CD4-positive, CD25-positive, alpha-beta regulatory T cell (primary cell): ENCODE results near the gene DIS3L. TPM values are rescaled to one million over a fixed set of nuclear protein-coding genes. Genes with fewer than 3 reads are reported as not detected.
"Not testable (repeated sequence)": the region's sequence is repeated elsewhere in the genome, so short reads cannot be mapped to it uniquely, and the experiment has no call there.

Source experiments
- ATAC-seq, 2 donors: fragments of 150-1000 bp; cut with Tn5 transposase; one replicate each; pipeline ENCODE4 v1.10.0; 2021; ENCODE audit warnings: low read depth in 2 of 2, moderate number of reproducible peaks in 2 of 2, moderate library complexity in 1 of 2
- DNase-seq, 3 donors: peaks; one replicate each; pipeline versions ENCODE4 v3.0.0 to v3.0.0-alpha.2; 2012 to 2022; ENCODE audit warnings: mixed read lengths in 1 of 3
- H3K27ac ChIP-seq: one replicate; pipeline ENCODE4 v1.7.0; 2013; ENCODE audit warnings: mild to moderate bottlenecking, low read length; ENCODE audit not compliant: insufficient read depth, poor library complexity, severe bottlenecking
- H3K27me3 ChIP-seq: one replicate; pipeline ENCODE4 v1.7.0; 2013; ENCODE audit warnings: low read length; ENCODE audit not compliant: control insufficient read depth, insufficient read depth
- H3K36me3 ChIP-seq: one replicate; pipeline ENCODE4 v1.7.0; 2013; ENCODE audit warnings: mild to moderate bottlenecking, low read length, moderate library complexity; ENCODE audit not compliant: control insufficient read depth, insufficient read depth
- H3K4me1 ChIP-seq: 2 replicates; pipeline ENCODE4 v1.7.0; 2013; ENCODE audit warnings: mild to moderate bottlenecking, low read length; ENCODE audit not compliant: insufficient read depth, control insufficient read depth, poor library complexity, severe bottlenecking
- H3K4me3 ChIP-seq: one replicate; pipeline ENCODE4 v1.7.0; 2013; ENCODE audit warnings: low read depth, mild to moderate bottlenecking, low read length, moderate library complexity
- H3K9me3 ChIP-seq, 2 experiments: 1 replicate in 1 of 2; 2 replicates in 1 of 2; pipeline ENCODE4 v1.7.0; 2013; ENCODE audit warnings: low read length in 2 of 2, mild to moderate bottlenecking in 1 of 2, moderate library complexity in 1 of 2; ENCODE audit not compliant: control insufficient read depth in 2 of 2
- H3K27ac Mint-ChIP-seq, 3 donors: one replicate each; pipeline ENCODE4 v1.8.0; 2020 to 2022; ENCODE audit warnings: mild to moderate bottlenecking in 3 of 3, mixed read lengths in 3 of 3, moderate library complexity in 2 of 3
- H3K27me3 Mint-ChIP-seq: one replicate; pipeline ENCODE4 v1.8.0; 2022; ENCODE audit warnings: mild to moderate bottlenecking, mixed read lengths
- H3K36me3 Mint-ChIP-seq: one replicate; pipeline ENCODE4 v1.8.0; 2020; ENCODE audit warnings: mixed read lengths
- H3K4me1 Mint-ChIP-seq, 4 donors: one replicate each; pipeline ENCODE4 v1.8.0; 2020 to 2022; ENCODE audit warnings: mixed read lengths in 4 of 4, mild to moderate bottlenecking in 1 of 4
- H3K4me3 Mint-ChIP-seq, 4 donors: one replicate each; pipeline ENCODE4 v1.8.0; 2020 to 2022; ENCODE audit warnings: mild to moderate bottlenecking in 4 of 4, mixed read lengths in 4 of 4, moderate library complexity in 3 of 4
- H3K9me3 Mint-ChIP-seq, 7 donors: one replicate each; pipeline ENCODE4 v1.8.0; 2020 to 2022; ENCODE audit warnings: mixed read lengths in 7 of 7, mild to moderate bottlenecking in 3 of 7, moderate library complexity in 2 of 7
- polyA plus RNA-seq, 4 donors: library from polyadenylated mRNA; unstranded; fragments of 300-500 nt; fragmentation: Illumina TruSeq; gene quantifications; one replicate each; pipeline ENCODE4 v1.2.3, GENCODE V29; 2021
- total RNA-seq: library from RNA; stranded (reverse); gene quantifications from one replicate; pipeline ENCODE4 v1.2.3, GENCODE V29; 2022

Gene DIS3L
- total and polyA plus RNA-seq, 5 donors from 2014 or later: 23.4 to 35.9 (median 27.4) TPM

GRCh38 chr15:66252685-66253417, 40.5 kb upstream of the DIS3L start:
- Mint-ChIP-seq H3K4me3 (peak overlapping the region; percentile 68 to 83 (median 76)), H3K27ac (no peak overlapping the region), H3K4me1 (peaks cover 0 to 25% (median 6%) of the 10 kb centered on the region in 4 donors), H3K27me3 (peaks cover 82% of the 10 kb centered on the region), H3K36me3 (no peaks in the 10 kb centered on the region), H3K9me3 (peaks cover 0 to 2% (median 0%) of the 10 kb centered on the region in 7 donors)
- ATAC-seq (no peak), DNase-seq (peak in 2 of 3 donors; percentile 15 to 25)
- no peaks in the 10 kb centered on the region for H3K36me3 ChIP-seq
- peaks cover 34% of the 10 kb centered on the region for H3K4me1 ChIP-seq
- H3K9me3 ChIP-seq: no peaks in the 10 kb centered on the region
- peak overlapping the region; percentile 63 for H3K4me3 ChIP-seq
- H3K27ac ChIP-seq: no peak overlapping the region
- peaks cover 43% of the 10 kb centered on the region for H3K27me3 ChIP-seq

GRCh38 chr15:66253418-66254088, 39.8 kb upstream of the DIS3L start, which contains the start of gene MEGF11:
MEGF11 (minus strand) TSS chr15:66253750; CDS start chr15:66128403, 125,347 bp downstream.
- no peaks in the 10 kb centered on the region for H3K36me3 ChIP-seq

GRCh38 chr15:66254089-66254950, 39.0 kb upstream of the DIS3L start:
- Mint-ChIP-seq H3K27ac (peak overlapping the region in 1 of 3 donors; percentile 73), H3K36me3 (no peaks in the 10 kb centered on the region), H3K4me1 (peaks cover 0 to 25% (median 4%) of the 10 kb centered on the region in 4 donors), H3K9me3 (peaks cover 0 to 2% (median 0%) of the 10 kb centered on the region in 7 donors), H3K27me3 (peaks cover 69% of the 10 kb centered on the region), H3K4me3 (peak overlapping the region; percentile 10 to 86 (median 76))
- Histone ChIP-seq H3K27ac (no peak overlapping the region), H3K36me3 (no peaks in the 10 kb centered on the region), H3K9me3 (no peaks in the 10 kb centered on the region), H3K4me3 (peak overlapping the region; percentile 37), H3K4me1 (peaks cover 34% of the 10 kb centered on the region), H3K27me3 (peaks cover 50% of the 10 kb centered on the region)
- DNase-seq (no peak), ATAC-seq (no peak)

More at GRCh38 chr15:66253418-66254088, 39.8 kb upstream of the DIS3L start, which contains the start of gene MEGF11:
- H3K4me3 ChIP-seq: peak within 1 kb of the TSS; percentile 63
- H3K9me3 ChIP-seq: no peaks in the 10 kb centered on the region
- Mint-ChIP-seq H3K9me3 (peaks cover 0 to 2% (median 0%) of the 10 kb centered on the region in 7 donors), H3K4me1 (peaks cover 0 to 25% (median 6%) of the 10 kb centered on the region in 4 donors), H3K27ac (peak within 1 kb of the TSS in 1 of 3 donors; percentile 73), H3K4me3 (peak within 1 kb of the TSS; percentile 68 to 86 (median 78)), H3K27me3 (peaks cover 76% of the 10 kb centered on the region), H3K36me3 (no peaks in the 10 kb centered on the region)
- H3K4me1 ChIP-seq: peaks cover 34% of the 10 kb centered on the region
- H3K27me3 ChIP-seq: peaks cover 48% of the 10 kb centered on the region
- no peak within 1 kb of the TSS for H3K27ac ChIP-seq
- no peak for ATAC-seq
- no peak for DNase-seq

GRCh38 chr15:66254951-66255676, 38.3 kb upstream of the DIS3L start:
- Mint-ChIP-seq H3K9me3 (peaks cover 0 to 2% (median 0%) of the 10 kb centered on the region in 7 donors), H3K27ac (no peak overlapping the region), H3K27me3 (peaks cover 70% of the 10 kb centered on the region), H3K4me3 (peak overlapping the region in 2 of 4 donors; percentile 27 to 71), H3K4me1 (peaks cover 0 to 25% (median 4%) of the 10 kb centered on the region in 4 donors), H3K36me3 (no peaks in the 10 kb centered on the region)
- H3K27ac ChIP-seq: no peak overlapping the region
- ATAC-seq (no peak), DNase-seq (no peak)
- peaks cover 45% of the 10 kb centered on the region for H3K27me3 ChIP-seq
- no peaks in the 10 kb centered on the region for H3K9me3 ChIP-seq
- H3K36me3 ChIP-seq: no peaks in the 10 kb centered on the region
- H3K4me1 ChIP-seq: peaks cover 34% of the 10 kb centered on the region
- no peak overlapping the region for H3K4me3 ChIP-seq

GRCh38 chr15:66256692-66257091, 36.7 kb upstream of the DIS3L start:
- ATAC-seq (no peak), DNase-seq (no peak)
- Histone ChIP-seq H3K27ac (no peak overlapping the region), H3K36me3 (no peaks in the 10 kb centered on the region), H3K4me1 (peaks cover 29% of the 10 kb centered on the region), H3K9me3 (no peaks in the 10 kb centered on the region), H3K27me3 (peaks cover 43% of the 10 kb centered on the region), H3K4me3 (no peak overlapping the region)
- Mint-ChIP-seq H3K36me3 (no peaks in the 10 kb centered on the region), H3K27me3 (peaks cover 61% of the 10 kb centered on the region), H3K4me1 (peaks cover 0 to 19% (median 4%) of the 10 kb centered on the region in 4 donors), H3K4me3 (peak overlapping the region in 1 of 4 donors; percentile 22), H3K27ac (no peak overlapping the region), H3K9me3 (peaks cover 0 to 2% (median 0%) of the 10 kb centered on the region in 7 donors)

GRCh38 chr15:66261056-66261455, 32.3 kb upstream of the DIS3L start:
- Mint-ChIP-seq H3K27me3 (peaks cover 60% of the 10 kb centered on the region), H3K36me3 (no peaks in the 10 kb centered on the region)

GRCh38 chr15:66262837-66263236, 30.5 kb upstream of the DIS3L start:
- not testable (repeated sequence) for H3K4me3 Mint-ChIP-seq, H3K36me3 Mint-ChIP-seq, H3K4me3 ChIP-seq, DNase-seq, ATAC-seq, H3K4me1 ChIP-seq, H3K9me3 Mint-ChIP-seq, H3K27ac Mint-ChIP-seq, H3K36me3 ChIP-seq, H3K9me3 ChIP-seq, H3K27ac ChIP-seq, H3K4me1 Mint-ChIP-seq
- H3K27me3 ChIP-seq: peaks cover 29% of the 10 kb centered on the region
- peaks cover 44% of the 10 kb centered on the region for H3K27me3 Mint-ChIP-seq

More at GRCh38 chr15:66261056-66261455, 32.3 kb upstream of the DIS3L start:
- Histone ChIP-seq H3K4me1 (no peaks in the 10 kb centered on the region), H3K27me3 (peaks cover 42% of the 10 kb centered on the region), H3K36me3 (no peaks in the 10 kb centered on the region), H3K27ac (no peak overlapping the region), H3K9me3 (peaks cover 0 to 5% of the 10 kb centered on the region in 2 experiments), H3K4me3 (no peak overlapping the region)
- DNase-seq (no peak), ATAC-seq (no peak)
- Mint-ChIP-seq H3K4me3 (no peak overlapping the region), H3K9me3 (peaks cover 0 to 9% (median 4%) of the 10 kb centered on the region in 7 donors), H3K4me1 (no peaks in the 10 kb centered on the region), H3K27ac (no peak overlapping the region)
